T-helper 1 cell (primary cell): ENCODE results near the gene XYLT1.
A peak's percentile ranks its signal among the peaks of the same experiment; 100 is the strongest.

Experiments used
- DNase-seq, 5 donors: peaks; one replicate each; pipeline ENCODE4 v3.0.0-alpha.2; 2012 to 2020

Gene XYLT1

DNA sequence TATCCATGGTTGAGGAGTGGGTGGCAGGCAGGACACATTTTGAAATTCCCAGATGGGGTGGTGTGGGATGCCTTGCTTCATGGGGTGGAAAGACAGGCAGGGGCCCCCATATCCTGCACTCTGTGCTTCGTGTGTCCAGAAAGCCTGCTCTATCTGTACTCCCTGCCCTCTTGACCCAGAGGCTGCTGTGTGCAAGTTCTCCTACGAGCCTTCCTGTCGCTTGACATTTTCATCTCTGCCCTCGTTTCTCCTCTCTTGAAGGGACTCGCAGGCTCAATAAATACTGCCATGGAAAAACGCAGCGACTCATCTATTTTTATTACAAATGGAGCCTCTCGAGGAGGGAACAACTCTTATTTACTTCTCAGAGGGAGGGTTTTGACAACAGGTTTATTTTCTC, 254.8 kb downstream of the XYLT1 start:
- DNase-seq = no peak

- no peak for DNase-seq
These were observed 255.5 kb downstream of the XYLT1 start for GRCh38 chr16:17215306-17215705.

GRCh38 chr16:17213974-17214373, 256.8 kb downstream of the XYLT1 start:
- DNase-seq = no peak

GRCh38 chr16:17213025-17213424, 257.7 kb downstream of the XYLT1 start:
- DNase-seq = no peak

- no peak for DNase-seq
These were observed 258.2 kb downstream of the XYLT1 start for GRCh38 chr16:17212606-17213005.

DNA sequence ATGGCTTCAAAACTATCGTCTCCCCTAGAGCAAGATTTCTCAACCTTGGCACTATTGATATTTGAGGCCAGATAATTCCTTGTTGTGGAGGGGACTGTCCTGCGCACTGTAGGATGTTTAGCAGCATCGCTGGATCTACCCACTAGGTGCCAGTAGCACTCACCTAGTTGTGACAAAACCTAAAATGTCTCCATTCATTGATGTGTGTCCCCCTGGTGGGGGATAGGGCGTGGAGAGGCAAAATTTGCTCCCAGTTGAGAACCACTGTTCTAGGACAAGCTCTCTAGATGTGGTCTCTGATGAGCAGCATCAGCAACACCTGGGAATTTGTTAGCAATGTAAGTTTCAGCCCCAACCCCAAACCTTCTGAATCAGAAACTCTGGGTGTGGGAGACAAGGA, 259.0 kb downstream of the XYLT1 start:
- DNase-seq = peak in 2 of 5 donors; percentile 15 to 20

GRCh38 chr16:17206712-17207111, 264.0 kb downstream of the XYLT1 start:
- DNase-seq = no peak

- DNase-seq = no peak
These were observed 265.2 kb downstream of the XYLT1 start for GRCh38 chr16:17205279-17206211.

DNA sequence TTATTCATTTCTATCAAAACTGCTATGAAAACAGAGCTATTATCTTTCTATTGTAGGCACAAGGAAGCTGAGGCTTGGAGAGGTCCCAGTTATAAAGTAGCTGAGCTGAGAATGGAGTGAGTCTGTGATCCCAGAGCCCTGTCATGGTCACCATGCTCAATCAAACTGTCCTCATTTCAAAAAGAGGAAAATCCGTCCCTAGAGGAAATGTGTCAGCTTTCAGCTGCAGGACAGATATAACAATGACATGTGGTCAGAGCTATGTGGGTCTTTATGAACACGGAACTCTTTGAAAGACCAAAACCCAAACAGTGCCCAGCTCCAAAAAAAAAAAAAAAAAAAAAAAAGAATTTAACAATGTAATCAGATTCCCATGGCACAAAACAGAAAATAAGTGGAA, 266.1 kb downstream of the XYLT1 start:
- no peak for DNase-seq

DNA sequence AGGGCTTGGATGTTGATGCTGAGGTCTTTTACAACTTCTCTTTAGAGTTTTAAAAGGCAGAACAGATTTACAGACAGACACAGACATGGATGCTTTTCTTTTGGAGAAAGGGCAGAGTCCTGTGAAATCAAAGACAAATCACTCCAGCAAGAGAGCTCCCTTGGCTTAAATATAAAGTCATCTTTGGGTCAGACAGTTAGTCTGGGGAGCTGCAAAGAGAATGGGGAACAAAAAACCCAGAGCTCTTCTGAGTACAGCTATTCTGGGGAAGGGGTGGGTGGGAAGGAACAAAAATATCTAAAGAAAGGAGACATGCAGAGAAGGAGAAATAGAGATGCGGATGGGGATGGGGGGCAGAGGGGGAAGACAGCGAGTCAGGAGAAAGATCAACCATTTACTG, 266.6 kb downstream of the XYLT1 start:
- no peak for DNase-seq

DNA sequence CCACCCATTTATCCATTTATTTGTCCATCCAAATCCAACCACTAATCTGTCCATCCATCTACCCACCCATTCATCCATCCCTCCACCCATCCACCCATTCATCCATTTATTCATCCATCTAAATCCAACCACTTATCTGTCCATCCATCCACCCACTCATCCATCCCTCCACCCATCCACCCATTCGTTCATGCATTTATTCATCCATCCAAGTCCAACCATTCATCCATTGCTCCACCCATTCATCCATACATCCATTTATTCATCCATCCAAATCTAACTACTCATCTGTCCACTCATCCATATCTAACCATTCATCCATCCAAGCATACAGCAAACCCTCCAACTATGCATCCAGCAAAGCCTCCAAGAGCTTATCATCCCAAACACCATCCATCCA, 267.3 kb downstream of the XYLT1 start:
- no peak for DNase-seq

DNA sequence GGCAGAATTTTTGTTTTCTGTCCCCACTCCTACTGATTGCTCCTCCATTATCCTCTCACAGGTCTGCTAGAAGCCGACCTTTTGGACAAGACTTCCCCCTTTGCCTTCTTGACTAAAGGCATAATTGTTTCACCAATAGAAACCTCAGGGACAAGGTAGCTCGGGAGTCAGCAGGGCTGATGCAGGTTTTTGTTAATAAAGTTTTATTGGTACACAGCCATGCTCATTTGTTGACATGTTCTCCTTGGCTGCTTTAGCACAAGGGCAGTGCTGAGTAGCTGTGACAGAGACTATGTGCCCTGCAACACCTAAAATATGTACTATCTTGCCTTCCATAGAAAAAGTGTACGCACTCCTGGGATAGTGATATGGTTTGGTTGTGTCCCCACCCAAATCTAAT, 271.6 kb downstream of the XYLT1 start:
- DNase-seq = no peak

DNA sequence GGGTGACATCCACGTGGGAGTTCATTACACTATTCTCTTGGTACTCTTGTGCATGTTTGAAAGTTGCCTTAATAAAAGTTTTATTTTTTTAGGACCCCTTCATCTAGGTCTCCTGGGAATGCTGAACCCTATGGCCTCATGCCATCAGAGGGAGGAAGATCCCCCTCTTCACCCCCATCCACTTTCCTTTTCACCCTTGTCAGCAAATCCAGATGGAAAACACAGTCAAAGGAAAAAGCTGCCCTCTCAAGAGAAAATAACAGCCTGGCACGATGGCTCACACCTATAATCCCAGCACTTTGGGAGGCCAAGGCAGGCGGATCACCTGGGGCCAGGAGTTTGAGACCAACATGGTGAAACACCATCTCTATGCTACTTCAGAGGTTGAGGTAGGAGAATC, 274.2 kb downstream of the XYLT1 start:
- no peak for DNase-seq

DNA sequence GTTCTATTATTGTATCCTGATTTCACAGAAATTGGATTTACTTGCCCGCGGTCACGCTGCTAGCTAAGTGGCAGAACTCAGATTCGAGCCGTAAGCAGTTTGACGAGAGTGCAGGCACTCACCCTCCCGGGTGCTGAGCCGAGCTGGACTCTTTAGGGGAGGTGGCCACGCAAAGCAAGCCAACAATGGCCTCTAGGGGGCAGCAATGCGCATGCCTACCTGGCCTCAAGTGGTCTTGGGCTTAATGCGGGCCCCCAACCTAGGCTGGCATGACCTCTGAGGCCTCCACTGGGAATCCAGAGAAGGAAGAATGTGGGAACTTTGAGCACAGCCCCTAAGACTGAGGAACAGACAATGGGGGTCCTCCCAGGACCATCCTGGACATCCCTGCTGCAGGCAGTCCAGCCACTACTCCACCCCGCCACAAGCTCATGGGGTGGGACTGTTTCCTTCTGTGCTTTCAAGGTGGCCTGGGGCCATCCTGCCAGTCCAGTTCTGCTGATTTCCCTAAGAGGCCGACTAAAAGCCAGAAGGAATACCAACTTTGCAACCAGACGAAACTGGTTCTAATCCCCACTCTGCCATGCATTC, 276.5 kb downstream of the XYLT1 start:
- peak; percentile 13 to 45 (median 33) for DNase-seq

DNA sequence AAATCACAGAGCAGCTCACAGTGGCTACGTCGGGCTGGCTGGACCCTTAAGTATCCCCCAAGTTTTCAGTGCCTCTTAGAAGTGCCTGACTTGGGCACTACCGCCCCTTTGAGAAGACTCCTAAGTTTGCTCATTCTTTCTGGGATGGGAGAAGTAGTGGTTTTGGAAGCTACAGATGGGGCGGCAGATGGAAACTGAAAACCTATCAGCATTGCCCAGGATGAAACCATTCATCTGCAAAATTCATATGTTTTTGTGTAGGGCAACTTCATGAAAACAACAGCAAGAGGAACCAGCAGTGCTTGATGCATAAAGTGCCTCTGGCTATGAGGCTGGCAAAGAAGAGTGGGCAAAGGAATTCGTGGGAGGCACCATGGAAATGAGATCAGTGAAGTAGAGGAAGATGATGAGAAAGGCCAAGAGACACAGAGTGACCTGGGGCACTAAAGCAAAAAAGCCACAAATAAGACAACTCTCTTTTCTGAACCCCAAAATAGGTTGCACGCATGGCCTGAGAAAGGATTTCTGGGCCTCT, 277.1 kb downstream of the XYLT1 start:
- DNase-seq = no peak

DNA sequence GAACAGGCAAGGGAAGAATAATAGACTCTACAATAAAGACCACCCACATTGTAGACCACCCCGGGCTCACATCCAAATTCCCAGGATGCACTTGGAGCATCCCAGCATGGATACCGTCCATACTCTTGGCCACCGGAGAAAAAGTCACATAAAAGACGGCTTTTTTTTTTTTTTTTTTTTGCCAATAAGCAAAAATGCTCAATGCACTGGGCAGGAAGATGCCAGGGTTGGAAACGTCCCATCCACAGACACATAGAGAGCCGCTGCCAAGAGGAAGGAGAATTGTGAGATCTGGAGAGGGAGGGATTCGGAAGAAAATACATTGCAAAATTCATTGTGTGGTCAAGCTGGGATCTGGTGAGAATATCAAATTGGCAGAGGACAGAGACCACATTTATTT, 286.7 kb downstream of the XYLT1 start:
- no peak for DNase-seq

DNA sequence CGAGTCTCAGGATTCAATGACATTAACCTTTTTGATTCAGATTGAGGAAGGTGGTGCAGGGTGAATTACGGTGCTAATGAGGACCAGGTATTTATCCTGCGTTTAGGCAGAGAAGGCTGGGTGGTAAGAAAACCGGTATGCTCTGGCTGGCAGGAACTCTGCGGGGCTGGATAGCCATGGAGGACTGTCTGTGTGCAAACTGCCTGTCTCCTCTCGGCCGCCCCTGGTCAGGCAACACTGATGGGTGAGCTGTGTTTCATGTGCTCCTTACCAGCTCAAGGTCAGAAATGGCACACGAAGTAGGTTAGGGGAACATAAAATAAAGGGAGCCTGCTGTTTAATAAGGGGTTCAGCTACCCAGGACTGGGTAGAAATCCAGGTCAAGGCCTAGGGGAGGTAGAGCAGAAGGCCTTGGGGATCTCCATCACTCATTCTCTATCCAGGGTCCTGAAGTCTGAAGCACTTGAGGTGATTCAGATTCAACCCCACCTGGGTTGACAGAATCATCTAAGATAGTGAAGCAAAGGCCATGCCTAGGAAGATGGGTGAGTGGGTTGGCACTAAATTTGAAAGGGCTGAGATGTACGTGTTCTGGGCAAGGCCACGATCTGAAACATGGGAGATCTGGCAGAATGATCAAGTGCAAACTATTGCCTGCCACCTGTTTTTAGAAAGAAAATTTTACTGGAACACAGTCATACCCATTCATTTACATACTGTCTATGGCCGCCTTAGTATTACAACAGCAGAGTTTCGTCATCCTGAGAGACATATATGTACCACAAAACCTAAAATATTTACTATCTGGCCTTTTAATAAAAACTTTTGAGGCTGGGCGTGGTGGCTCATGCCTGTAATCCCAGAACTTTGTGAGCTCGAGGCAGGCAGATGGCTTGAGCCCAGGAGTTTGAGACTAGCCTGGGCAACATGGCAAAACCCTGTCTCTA, 292.5 kb downstream of the XYLT1 start:
- DNase-seq = no peak

DNA sequence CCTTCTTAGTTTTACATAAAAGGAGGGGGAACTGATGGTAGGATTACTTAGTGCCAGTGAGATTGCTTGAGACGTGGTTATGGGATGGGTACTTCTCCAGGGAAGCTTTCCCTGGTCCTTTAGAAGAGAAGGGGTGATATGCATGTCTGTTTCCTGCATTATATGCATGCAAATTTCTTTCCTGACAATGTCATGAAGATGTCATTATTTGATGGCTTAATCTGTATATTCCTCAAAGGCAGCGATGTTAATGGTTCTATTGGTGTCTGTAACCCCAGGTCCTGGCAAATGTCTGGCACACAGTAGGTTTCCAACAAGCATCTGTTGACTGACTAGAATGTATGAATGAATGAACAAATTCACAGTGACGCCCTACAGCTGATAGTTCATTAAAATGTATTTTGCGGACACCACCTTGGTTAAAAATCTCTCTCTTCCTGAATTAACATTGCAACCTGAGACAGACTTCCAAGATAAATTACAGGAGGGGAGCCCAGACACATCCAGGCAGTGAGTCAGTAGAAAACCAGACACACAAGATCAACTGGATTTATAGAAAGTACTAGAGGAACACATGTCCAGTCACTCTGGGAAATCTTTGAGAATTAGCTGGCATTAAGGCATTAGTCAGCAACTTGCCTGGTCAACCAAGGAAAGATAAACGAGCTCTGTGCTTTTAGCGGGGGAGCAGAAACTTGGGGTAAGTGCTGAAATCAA, 293.4 kb downstream of the XYLT1 start:
- no peak for DNase-seq

GRCh38 chr16:17176199-17176598, 294.6 kb downstream of the XYLT1 start:
- no peak for DNase-seq

- DNase-seq = no peak
These were observed 297.5 kb downstream of the XYLT1 start for GRCh38 chr16:17173281-17173680.

GRCh38 chr16:17171250-17172143, 299.3 kb downstream of the XYLT1 start:
- no peak for DNase-seq
